ENCODE results near the gene TMPRSS3.

Gene TMPRSS3

GRCh38 chr21:42353623-42354022 is 42.2 kb downstream of the TMPRSS3 start:
- H3K36me3 ChIP-seq: no peaks in the 10 kb centered on the region
- no peaks in the 10 kb centered on the region for H3K27me3 ChIP-seq (ENCODE audit: insufficient read depth, low read depth, severe bottlenecking)
- H3K9me3 ChIP-seq (ENCODE audit: severe bottlenecking): peaks cover 22% of the 10 kb centered on the region
- H3K4me3 ChIP-seq (ENCODE audit: low read depth, low read length): no peak overlapping the region
- DNase-seq: no peak
- no peak overlapping the region for H3K27ac ChIP-seq
- no peak for TF ChIP-seq CTCF (IDR thresholded peaks at IDR 0.05; ENCODE audit: low read depth, low read length)

- no peak for TF ChIP-seq CTCF (IDR thresholded peaks at IDR 0.05; ENCODE audit: low read depth, low read length)
- Histone ChIP-seq H3K36me3 (no peaks in the 10 kb centered on the region), H3K27me3 (ENCODE audit: insufficient read depth, low read depth, severe bottlenecking) (no peaks in the 10 kb centered on the region), H3K9me3 (ENCODE audit: severe bottlenecking) (peaks cover 22% of the 10 kb centered on the region), H3K27ac (no peak overlapping the region), H3K4me3 (ENCODE audit: low read depth, low read length) (no peak overlapping the region)
- no peak for DNase-seq
Observed at GRCh38 chr21:42352441-42353095, 43.3 kb downstream of the TMPRSS3 start.

GRCh38 chr21:42351626-42352440 is 44.0 kb downstream of the TMPRSS3 start:
- Histone ChIP-seq H3K4me3 (ENCODE audit: low read depth, low read length) (no peak overlapping the region), H3K9me3 (ENCODE audit: severe bottlenecking) (peaks cover 19% of the 10 kb centered on the region), H3K27ac (no peak overlapping the region), H3K27me3 (ENCODE audit: insufficient read depth, low read depth, severe bottlenecking) (no peaks in the 10 kb centered on the region), H3K36me3 (no peaks in the 10 kb centered on the region)
- no peak for DNase-seq
- TF ChIP-seq CTCF (IDR thresholded peaks at IDR 0.05; ENCODE audit: low read depth, low read length): no peak

GRCh38 chr21:42350927-42351426 is 44.9 kb downstream of the TMPRSS3 start, which contains the start of gene TFF2:
TSS of gene TFF2 (minus strand) at chr21:42350994. CDS start at chr21:42350957, 37 bp downstream.
- peak; percentile 8 for DNase-seq
- H3K9me3 ChIP-seq (ENCODE audit: severe bottlenecking): peaks cover 19% of the 10 kb centered on the region
- H3K36me3 ChIP-seq: no peaks in the 10 kb centered on the region
- H3K4me3 ChIP-seq (ENCODE audit: low read depth, low read length): no peak within 1 kb of the TSS
- TF ChIP-seq CTCF (IDR thresholded peaks at IDR 0.05; ENCODE audit: low read depth, low read length): no peak
- no peak within 1 kb of the TSS for H3K27ac ChIP-seq
- no peaks in the 10 kb centered on the region for H3K27me3 ChIP-seq (ENCODE audit: insufficient read depth, low read depth, severe bottlenecking)

- peaks cover 16% of the 10 kb centered on the region for H3K9me3 ChIP-seq (ENCODE audit: severe bottlenecking)
- no peaks in the 10 kb centered on the region for H3K36me3 ChIP-seq
- H3K4me3 ChIP-seq (ENCODE audit: low read depth, low read length): no peak overlapping the region
- H3K27me3 ChIP-seq (ENCODE audit: insufficient read depth, low read depth, severe bottlenecking): no peaks in the 10 kb centered on the region
- no peak for TF ChIP-seq CTCF (IDR thresholded peaks at IDR 0.05; ENCODE audit: low read depth, low read length)
- DNase-seq: peak; percentile 3
- no peak overlapping the region for H3K27ac ChIP-seq
Observed at GRCh38 chr21:42350318-42350910, 45.4 kb downstream of the TMPRSS3 start.

All from WERI-Rb-1 (cell line).